Measurements from ENCODE around the gene HPN.

Gene HPN

GRCh38 chr19:35009424-35010415 is 31.8 kb upstream of the HPN start:
- ChIA-PET POLR2A (interaction anchor here (1.7 kb wide), 1 partner anchor 10 kb away, joined by 5 read pairs; the partner anchor contains the start of gene GRAMD1A), CTCF (no interaction called here)
- TF ChIP-seq BHLHE40 (IDR thresholded peaks at IDR 0.05; ENCODE audit: borderline replicate concordance) (no peak), SUZ12 (IDR thresholded peaks at IDR 0.05) (no peak), FOXA1 (IDR thresholded peaks at IDR 0.05) (no peak), ELF4 (IDR thresholded peaks at IDR 0.05) (no peak), ZNF384 (IDR thresholded peaks at IDR 0.05) (no peak), FOXM1 (IDR thresholded peaks at IDR 0.05; ENCODE audit: borderline replicate concordance) (no peak), CTBP1 (IDR thresholded peaks at IDR 0.05; ENCODE audit: borderline replicate concordance) (no peak), PKNOX1 (IDR thresholded peaks at IDR 0.05) (no peak), ARNT (IDR thresholded peaks at IDR 0.05) (no peak), L3MBTL2 (conservative IDR thresholded peaks at IDR 0.05) (no peak), FOXK2 (IDR thresholded peaks at IDR 0.05) (no peak), SP1 (IDR thresholded peaks at IDR 0.05) (no peak), NFRKB (IDR thresholded peaks at IDR 0.05) (no peak), HDGF (IDR thresholded peaks at IDR 0.05; ENCODE audit: borderline replicate concordance) (no peak), LEF1 (IDR thresholded peaks at IDR 0.05; ENCODE audit: borderline replicate concordance) (no peak), TARDBP (IDR thresholded peaks at IDR 0.05) (no peak)

GRCh38 chr19:35011091-35011689 is 30.3 kb upstream of the HPN start:
- DNase-seq (ENCODE audit: extremely low spot score) = no peak
- TF ChIP-seq ZNF384 (IDR thresholded peaks at IDR 0.05) (no peak), FOXK2 (IDR thresholded peaks at IDR 0.05) (no peak), L3MBTL2 (conservative IDR thresholded peaks at IDR 0.05) (no peak), SUZ12 (IDR thresholded peaks at IDR 0.05) (no peak), SP1 (IDR thresholded peaks at IDR 0.05) (no peak), NFRKB (IDR thresholded peaks at IDR 0.05) (no peak), ARNT (IDR thresholded peaks at IDR 0.05) (no peak), ELF4 (IDR thresholded peaks at IDR 0.05) (no peak), PKNOX1 (IDR thresholded peaks at IDR 0.05) (no peak), LEF1 (IDR thresholded peaks at IDR 0.05; ENCODE audit: borderline replicate concordance) (no peak), FOXA1 (IDR thresholded peaks at IDR 0.05) (no peak)
- ChIA-PET POLR2A (interaction anchor here (1.2 kb wide), 1 partner anchor 11 kb away, joined by 3 read pairs; the partner anchor contains the start of gene GRAMD1A), CTCF (interaction anchor here (0.6 kb wide), 1 partner anchor 38 kb away, joined by 3 read pairs; no protein-coding TSS in a partner anchor)

More at GRCh38 chr19:35009424-35010415, 31.8 kb upstream of the HPN start:
- DNase-seq (ENCODE audit: extremely low spot score) = no peak

GRCh38 chr19:35011737-35012682 is 29.5 kb upstream of the HPN start:
- ChIA-PET CTCF (interaction anchor here (0.6 kb wide), 1 partner anchor 39 kb away, joined by 3 read pairs; no protein-coding TSS in a partner anchor), POLR2A (interaction anchor here (1.2 kb wide), 1 partner anchor 12 kb away, joined by 3 read pairs; the partner anchor contains the start of gene GRAMD1A)
- TF ChIP-seq ZNF384 (IDR thresholded peaks at IDR 0.05) (no peak), FOXA1 (IDR thresholded peaks at IDR 0.05) (no peak), ARNT (IDR thresholded peaks at IDR 0.05) (no peak), L3MBTL2 (conservative IDR thresholded peaks at IDR 0.05) (no peak), NFRKB (IDR thresholded peaks at IDR 0.05) (no peak), CTBP1 (IDR thresholded peaks at IDR 0.05; ENCODE audit: borderline replicate concordance) (no peak), BHLHE40 (IDR thresholded peaks at IDR 0.05; ENCODE audit: borderline replicate concordance) (no peak), SP1 (IDR thresholded peaks at IDR 0.05) (no peak)
- DNase-seq (ENCODE audit: extremely low spot score) = no peak

- ChIA-PET CTCF (no interaction called here), POLR2A (no interaction called here)
- peak; percentile 82 for DNase-seq (ENCODE audit: extremely low spot score)
- no peak for TF ChIP-seq ARNT (IDR thresholded peaks at IDR 0.05)
- no peak for TF ChIP-seq TARDBP (IDR thresholded peaks at IDR 0.05)
- TF ChIP-seq CTBP1 (IDR thresholded peaks at IDR 0.05; ENCODE audit: borderline replicate concordance) = no peak
- no peak for TF ChIP-seq L3MBTL2 (conservative IDR thresholded peaks at IDR 0.05)
- no peak for TF ChIP-seq SUZ12 (IDR thresholded peaks at IDR 0.05)
- no peak for TF ChIP-seq FOXA1 (IDR thresholded peaks at IDR 0.05)
- no peak for TF ChIP-seq ELF4 (IDR thresholded peaks at IDR 0.05)
- TF ChIP-seq SP1 (IDR thresholded peaks at IDR 0.05) = no peak
- no peak for TF ChIP-seq BHLHE40 (IDR thresholded peaks at IDR 0.05; ENCODE audit: borderline replicate concordance)
- TF ChIP-seq ZNF384 (IDR thresholded peaks at IDR 0.05) = no peak
- no peak for TF ChIP-seq HDGF (IDR thresholded peaks at IDR 0.05; ENCODE audit: borderline replicate concordance)
- no peak for TF ChIP-seq PKNOX1 (IDR thresholded peaks at IDR 0.05)
Measured at GRCh38 chr19:35013041-35013819, 28.3 kb upstream of the HPN start.

Data from HEK293T (cell line).